K562 (cell line): Measurements from ENCODE around the gene ADAR. TPM values are rescaled to one million over a fixed set of nuclear protein-coding genes. Genes with fewer than 3 reads are reported as not detected.

Experiments used
- ATAC-seq: fragments of 200-7000 bp; cut with Tn5 transposase; 3 replicates; pipeline ENCODE4 v1.9.1; 2020; ENCODE audit warnings: moderate library complexity
- BruUV-seq: library from RNA; stranded (reverse); fragments of 400-500 nt; replicated peaks from 2 replicates; lab custom pipeline; 2021; lab: Mats Ljungman, UMichigan
- CTCF ChIA-PET: fragments of 300-600 bp; formaldehyde crosslinking; extraction: SDS; loops from one replicate; lab custom pipeline; 2021; ENCODE audit warnings: low intra/inter-chr PET ratio; lab: Yijun Ruan, JAX
- POLR2A ChIA-PET: fragments of 300-600, 350-650 bp; sonication (Branson Sonifier 250); formaldehyde crosslinking; extraction: SDS; loops from one replicate; lab custom pipeline; 2021; ENCODE audit warnings: antibody characterized with exemption, inconsistent platforms; lab: Yijun Ruan, JAX
- DNase-seq, 4 experiments: peaks; one replicate each; pipeline versions ENCODE4 v3.0.0 to v3.0.0-alpha.2; 2011 to 2018; ENCODE audit warnings: low spot score in 3 of 4, mixed read lengths in 3 of 4; ENCODE audit errors: extremely low read depth in 1 of 4
- FAIRE-seq: peaks from 2 replicates; lab custom pipeline; 2011; peaks lifted over from hg19 to GRCh38; lab: Jason Lieb, UNC
- H2AFZ ChIP-seq: 2 replicates; pipeline ENCODE4 v1.6.0; 2011; ENCODE audit warnings: low read depth, low read length, control low read depth, inconsistent platforms
- H3K27ac ChIP-seq: fragments of 200-600 bp; 3 replicates; pipeline ENCODE4 v1.8.0; 2011; ENCODE audit warnings: low read depth, mild to moderate bottlenecking, control low read depth, inconsistent platforms, low read length, moderate library complexity, mixed read lengths; ENCODE audit errors: extremely low read depth
- H3K27me3 ChIP-seq, 2 experiments: fragments of 300-600 bp in 1 of 2; 2 replicates in 1 of 2; 3 replicates in 1 of 2; pipeline versions ENCODE4 v1.6.0 to v1.8.0; 2011; ENCODE audit warnings: inconsistent platforms in 2 of 2, low read length in 2 of 2, mild to moderate bottlenecking in 1 of 2, mixed read lengths in 1 of 2, moderate library complexity in 1 of 2; ENCODE audit not compliant: control insufficient read depth in 2 of 2, insufficient read depth in 2 of 2
- H3K36me3 ChIP-seq: fragments of 300-600 bp; 3 replicates; pipeline ENCODE4 v1.8.0; 2011; ENCODE audit warnings: mild to moderate bottlenecking, low read length, inconsistent platforms; ENCODE audit not compliant: control insufficient read depth, insufficient read depth
- H3K4me1 ChIP-seq, 2 experiments: fragments of 200-600 bp in 1 of 2; replicated peaks in 1 of 2; 2 replicates in 1 of 2; 3 replicates in 1 of 2; pipeline versions ENCODE4 v1.5.1 to v1.8.0; 2011; ENCODE audit warnings: inconsistent platforms in 2 of 2, low read length in 2 of 2, mild to moderate bottlenecking in 1 of 2, mixed read lengths in 1 of 2, moderate library complexity in 1 of 2; ENCODE audit not compliant: control insufficient read depth in 2 of 2, insufficient read depth in 2 of 2
- H3K4me2 ChIP-seq: 2 replicates; pipeline ENCODE4 v1.6.1; 2011; ENCODE audit warnings: low read length, control low read depth, inconsistent platforms, mixed read lengths; ENCODE audit not compliant: insufficient read depth
- H3K4me3 ChIP-seq: fragments of 200-600 bp; sonication (generic), shearing (Covaris generic); 2 replicates; pipeline ENCODE4 v1.5.1; 2016; ENCODE audit warnings: control low read depth, inconsistent platforms
- H3K79me2 ChIP-seq: fragments of 200-600 bp; 3 replicates; pipeline ENCODE4 v1.8.0; 2011; ENCODE audit warnings: low read length, inconsistent platforms; ENCODE audit not compliant: control insufficient read depth, insufficient read depth
- H3K9ac ChIP-seq, 2 experiments: 2 replicates each; pipeline versions ENCODE4 v1.6.0 to v1.6.1; 2011; ENCODE audit warnings: low read depth in 2 of 2, low read length in 2 of 2, control low read depth in 1 of 2, inconsistent platforms in 1 of 2, mild to moderate bottlenecking in 1 of 2, mixed read lengths in 1 of 2; ENCODE audit not compliant: insufficient read depth in 1 of 2
- H3K9me1 ChIP-seq: one replicate; pipeline ENCODE4 v1.6.0; 2011; ENCODE audit warnings: inconsistent platforms, mild to moderate bottlenecking, low read length, moderate library complexity; ENCODE audit not compliant: control insufficient read depth, insufficient read depth
- H3K9me3 ChIP-seq: replicated peaks from 2 replicates; pipeline ENCODE4 v1.5.1; 2011; ENCODE audit warnings: low read depth, low read length, inconsistent platforms; ENCODE audit not compliant: control insufficient read depth, insufficient read depth
- H4K20me1 ChIP-seq: replicated peaks from 2 replicates; pipeline ENCODE4 v1.6.1; 2011; ENCODE audit warnings: low read length, inconsistent platforms, mixed read lengths; ENCODE audit not compliant: control insufficient read depth, insufficient read depth
- ADNP ChIP-seq: fragments of 200-800 bp; sonication (Bioruptor generic); IDR thresholded peaks from 2 replicates; pipeline ENCODE4 v1.6.1; 2016; ENCODE audit warnings: missing genetic modification characterization, missing compliant biosample characterization
- BACH1 ChIP-seq: fragments of 200-800 bp; sonication (Bioruptor generic); IDR thresholded peaks from 2 replicates; pipeline ENCODE4 v1.6.1; 2016; ENCODE audit warnings: missing genetic modification characterization, missing compliant biosample characterization
- HDGF ChIP-seq: fragments of 450-650 bp; IDR thresholded peaks from 2 replicates; pipeline ENCODE4 v1.6.1; 2016
- HMG20B ChIP-seq: fragments of 250-450 bp; sonication (Bioruptor Pico); IDR thresholded peaks from 2 replicates; pipeline ENCODE4 v1.5.0; 2021; ENCODE audit warnings: mild to moderate bottlenecking
- MBD2 ChIP-seq: sonication (generic); IDR thresholded peaks from 2 replicates; pipeline ENCODE4 v1.6.1; 2016; ENCODE audit warnings: low read depth, borderline replicate concordance
- PCBP2 ChIP-seq: fragments of 200-400 bp; formaldehyde crosslinking; IDR thresholded peaks from 2 replicates; pipeline ENCODE4 v1.6.1; 2018; ENCODE audit warnings: low read length, low read depth, mild to moderate bottlenecking, moderate library complexity; ENCODE audit not compliant: poor library complexity, severe bottlenecking
- POLR2A ChIP-seq: fragments of 450-650 bp; conservative IDR thresholded peaks from 2 replicates; pipeline ENCODE4 v1.6.1; 2016
- RBM17 ChIP-seq: fragments of 200-400 bp; formaldehyde crosslinking; IDR thresholded peaks from 2 replicates; pipeline ENCODE4 v1.6.1; 2017; ENCODE audit warnings: low read depth, mild to moderate bottlenecking, low read length, borderline replicate concordance
- SLC30A9 ChIP-seq: fragments of 250-450 bp; sonication (Bioruptor Pico); IDR thresholded peaks from 2 replicates; pipeline ENCODE4 v1.8.0; 2022; ENCODE audit warnings: mild to moderate bottlenecking, moderate library complexity
- TAF15 ChIP-seq: fragments of 200-400 bp; formaldehyde crosslinking; IDR thresholded peaks from 2 replicates; pipeline ENCODE4 v1.6.1; 2017; ENCODE audit warnings: mild to moderate bottlenecking, low read depth, low read length, moderate library complexity
- TEAD1 ChIP-seq, 2 experiments: fragments of 450-650 bp in 1 of 2; sonication (generic) in 1 of 2; formaldehyde crosslinking; IDR thresholded peaks; 2 replicates each; pipeline versions ENCODE4 v1.4.0 to v1.8.0; 2020 to 2022; ENCODE audit warnings: mild to moderate bottlenecking in 2 of 2, missing genetic modification reagents in 1 of 2
- ZNF785 ChIP-seq: fragments of 250-450 bp; sonication (Bioruptor Pico); IDR thresholded peaks from 2 replicates; pipeline ENCODE4 v1.4.0; 2020; ENCODE audit warnings: mild to moderate bottlenecking
- WGBS: fragments of 100-300 bp; shearing (Covaris generic); methylation state at CpG from one replicate; pipeline ENCODE4 v1.1.6; 2016; ENCODE audit warnings: low coverage, mixed read lengths; ENCODE audit not compliant: insufficient coverage; ENCODE audit errors: missing lambda C conversion rate; 5-methylcytosine and 5-hydroxymethylcytosine counted together
- in situ Hi-C: fragments of 300-500 bp; cut with MboI; formaldehyde crosslinking; loops from 4 replicates; pipeline ENCODE4 v1.15.0; 2018; ENCODE audit warnings: inconsistent platforms, mixed read lengths
- intact Hi-C: fragments of 100-400 bp; cut with micrococcal nuclease; formaldehyde crosslinking; loops from 2 replicates; pipeline ENCODE4 v1.14.2; 2022
- polyA plus RNA-seq, 8 experiments: library from polyadenylated mRNA; depleted of rRNA in 4 of 8; stranded (reverse) in 5 of 8; unstranded in 3 of 8; fragments of >200 nt; fragmentation: Nextera tagmentation in 2 of 8; fragmentation: Illumina TruSeq in 1 of 8; extraction: Ambion mirVana in 2 of 8; extraction: Trizol in 1 of 8; gene quantifications; 2 replicates each; pipeline versions ENCODE4 v1.2.1 to v1.2.3, GENCODE V29; 2011 to 2014; ENCODE audit warnings: inconsistent platforms in 1 of 8, missing spikeins in 1 of 8
- total RNA-seq, 7 experiments: library from RNA; depleted of rRNA in 6 of 7; stranded (reverse); fragments of >200 nt in 6 of 7; fragmentation: Illumina TruSeq in 2 of 7; extraction: Trizol in 2 of 7; gene quantifications; 2 replicates each; pipeline versions ENCODE4 v1.2.1 to v1.2.3, GENCODE V29; 2011 to 2021; ENCODE audit warnings: low replicate concordance in 1 of 7

Gene ADAR
- total and polyA plus RNA-seq, 9 of the 15 experiments (the other 6 are each of a cell fraction or from before 2014, with no cell fraction given): 30.1 to 123 (median 60.2) TPM

GRCh38 chr1:154579374-154579773, 28.6 kb downstream of the ADAR start:
- Histone ChIP-seq H4K20me1 (peaks cover 15% of the 10 kb centered on the region), H3K79me2 (no peaks in the 10 kb centered on the region), H3K36me3 (peaks cover 45% of the 10 kb centered on the region), H3K27me3 (no peaks in the 10 kb centered on the region), H3K9me1 (peaks cover 3% of the 10 kb centered on the region), H3K4me2 (no peak overlapping the region), H2AFZ (no peak overlapping the region), H3K4me1 (no peaks in the 10 kb centered on the region), H3K27ac (no peak overlapping the region), H3K9me3 (no peaks in the 10 kb centered on the region), H3K4me3 (no peak overlapping the region), H3K9ac (no peak overlapping the region)
- BruUV-seq: no TSS peak
- in situ Hi-C loops (no loop called here), intact Hi-C loops (no loop called here)
- TF ChIP-seq TEAD1 (CRISPR knock-in tag; IDR thresholded peaks at IDR 0.05) (no peak), SLC30A9 (CRISPR knock-in tag) (no peak), MBD2 (no peak), PCBP2 (no peak), HMG20B (CRISPR knock-in tag) (no peak)
- ATAC-seq: no peak
- CTCF ChIA-PET: no interaction called here
- 91% methylated on average over 8 of the region's 8 CpGs for WGBS
- no peak for DNase-seq
- POLR2A ChIA-PET: interaction anchor here (0.8 kb wide), 1 partner anchor 14 kb away, joined by 3 read pairs; no protein-coding TSS in a partner anchor
- FAIRE-seq: no peak

- Histone ChIP-seq H2AFZ (no peak overlapping the region), H3K9me1 (peaks cover 3% of the 10 kb centered on the region), H3K27ac (no peak overlapping the region), H3K79me2 (no peaks in the 10 kb centered on the region), H4K20me1 (peaks cover 18% of the 10 kb centered on the region), H3K27me3 (peaks cover 4 to 9% of the 10 kb centered on the region in 2 experiments; a peak in 4 of 5 replicates), H3K9me3 (no peaks in the 10 kb centered on the region), H3K9ac (no peak overlapping the region; a peak in 1 of 4 replicates), H3K4me3 (no peak overlapping the region), H3K36me3 (peaks cover 32% of the 10 kb centered on the region), H3K4me1 (no peaks in the 10 kb centered on the region), H3K4me2 (no peak overlapping the region)
- 77% methylated on average over 6 of the region's 6 CpGs for WGBS
- no TSS peak for BruUV-seq
- FAIRE-seq (no peak), ATAC-seq (no peak), DNase-seq (no peak)
- in situ Hi-C loops (no loop called here), intact Hi-C loops (no loop called here)
- ChIA-PET CTCF (no interaction called here), POLR2A (interaction anchor here (0.7 to 2.2 kb wide), 3 partner anchors 10 to 57 kb away, joined by 3 to 11 read pairs (median 5); partner anchors contain the start of genes ADAR and CHRNB2)
- TF ChIP-seq ADNP (tag): no peak
- TF ChIP-seq TAF15: no peak
- TF ChIP-seq POLR2A: 0 out of 2 replicates have a peak, but pooled peaks have one; percentile 3
- no peak for TF ChIP-seq BACH1 (tag)
- no peak for TF ChIP-seq ZNF785 (CRISPR knock-in tag)
- no peak for TF ChIP-seq RBM17
- no peak for TF ChIP-seq HDGF
Observed at GRCh38 chr1:154578058-154578418, 29.9 kb downstream of the ADAR start.
